ENCODE measurements around the gene MARCHF10. TPM values are rescaled to one million over a fixed set of nuclear protein-coding genes. Genes with fewer than 3 reads are reported as not detected.

Gene MARCHF10
- polyA plus RNA-seq, 4 donors = 0.54 to 1.2 (median 0.95) TPM

Other genes with a start within 250 kb of the MARCHF10 start
- gene MRC2, start 180.6 kb downstream of the MARCHF10 start, polyA plus RNA-seq (ENCODE audit: insufficient read length in 4 of 4) = 10 to 100 TPM; 66.1 to 93.9 (median 70.7) TPM
- 10 to 100 TPM; 25.7 to 27.5 (median 26.5) TPM for gene TANC2, start 157.9 kb upstream of the MARCHF10 start, polyA plus RNA-seq (ENCODE audit: insufficient read length in 4 of 4)